Breast epithelium (tissue), 4 donors: ENCODE data around the gene FUT4. TPM values are rescaled to one million over a fixed set of nuclear protein-coding genes. Genes with fewer than 3 reads are reported as not detected.
"Not testable (repeated sequence)": the region's sequence is repeated elsewhere in the genome, so short reads cannot be mapped to it uniquely, and the experiment has no call there.

Source experiments
- DNase-seq, 2 donors: peaks; one replicate each; pipeline ENCODE4 v3.0.0-alpha.2; 2019; ENCODE audit warnings: low spot score in 2 of 2
- H3K27ac ChIP-seq, 2 donors: fragments of 200-600 bp; sonication (generic) in 1 of 2; one replicate each; pipeline ENCODE4 v1.5.1; 2016 to 2019; ENCODE audit warnings: mild to moderate bottlenecking in 1 of 2
- H3K27me3 ChIP-seq, 2 donors: fragments of 200-600 bp; sonication (generic) in 1 of 2; one replicate each; pipeline versions ENCODE4 v1.5.1 to v1.6.0; 2017 to 2019; ENCODE audit warnings: control low read depth in 1 of 2, mild to moderate bottlenecking in 1 of 2
- H3K36me3 ChIP-seq: fragments of 200-600 bp; one replicate; pipeline ENCODE4 v1.5.1; 2019
- H3K4me1 ChIP-seq, 2 donors: fragments of 200-600 bp; sonication (generic); one replicate each; pipeline ENCODE4 v1.5.1; 2016 to 2019; ENCODE audit warnings: control low read depth in 1 of 2
- H3K4me3 ChIP-seq, 3 donors: fragments of 200-600 bp; sonication (generic); 1 replicate in 2 of 3; 2 replicates in 1 of 3; pipeline ENCODE4 v1.5.1; 2016 to 2019; ENCODE audit warnings: mild to moderate bottlenecking in 3 of 3, moderate library complexity in 2 of 3
- H3K9me3 ChIP-seq, 2 donors: fragments of 200-600 bp; sonication (generic) in 1 of 2; one replicate each; pipeline ENCODE4 v1.5.1; 2016 to 2019; ENCODE audit warnings: control low read depth in 1 of 2
- POLR2A ChIP-seq: fragments of 450-650 bp; IDR thresholded peaks from one replicate; pipeline ENCODE4 v1.6.1; 2016; ENCODE audit warnings: antibody characterized with exemption, mild to moderate bottlenecking, moderate library complexity
- POLR2AphosphoS5 ChIP-seq, 3 donors: sonication (generic); formaldehyde crosslinking; IDR thresholded peaks; one replicate each; pipeline ENCODE4 v1.6.1; 2017; ENCODE audit warnings: antibody characterized with exemption in 3 of 3
- intact Hi-C: fragments of 100-400 bp; cut with DNase I; formaldehyde crosslinking; loops from one replicate; pipeline ENCODE4 v1.15.1; 2023; ENCODE audit warnings: low total_unique reads
- total RNA-seq, 3 donors: library from RNA; depleted of rRNA; stranded (reverse); fragments of >200 nt; gene quantifications; one replicate each; pipeline ENCODE4 v1.1.0, GENCODE V29; 2016
- TF ChIP-seq, protein P1 (sequence below), 3 donors: fragments of 450-650 bp; IDR thresholded peaks; one replicate each; pipeline ENCODE4 v1.5.1; 2016 to 2017; ENCODE audit warnings: antibody characterized with exemption in 3 of 3, mild to moderate bottlenecking in 3 of 3, moderate library complexity in 3 of 3

FUT4 gene
- total RNA-seq, 3 donors from 2014 or later = 3.9 to 9.4 (median 5.3) TPM

DNA sequence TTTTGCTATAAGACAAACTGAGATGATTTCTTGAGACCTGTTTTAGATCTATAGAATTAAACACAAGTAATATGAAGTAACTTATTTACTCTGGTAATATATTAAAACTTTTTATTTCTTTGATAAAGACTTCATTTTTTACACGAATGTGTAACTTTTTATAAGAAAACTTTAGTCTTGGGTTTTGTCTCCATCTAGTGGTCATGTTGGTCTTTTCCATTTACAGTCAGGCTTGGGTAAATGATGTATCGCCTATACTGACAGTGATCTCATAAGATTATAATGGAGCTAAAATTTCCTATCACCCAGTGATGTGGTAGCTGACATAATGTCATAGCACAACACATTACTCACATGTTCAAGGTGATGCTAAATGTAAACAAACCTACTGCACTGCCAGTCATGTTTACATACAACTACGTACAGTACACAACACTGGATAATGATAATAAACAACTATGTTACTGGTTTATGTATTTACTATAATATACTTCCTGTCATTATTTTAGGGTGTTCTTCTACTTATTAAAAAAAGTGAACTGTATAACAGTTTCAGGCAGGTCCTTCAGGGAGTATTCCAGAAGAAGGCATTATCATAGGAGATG lies 38.9 kb upstream of the FUT4 start:
- H3K4me1 ChIP-seq = no peaks in the 10 kb centered on the region
- no peaks in the 10 kb centered on the region for H3K9me3 ChIP-seq
- H3K27ac ChIP-seq = no peak overlapping the region
- no peak overlapping the region for H3K4me3 ChIP-seq
- H3K36me3 ChIP-seq = no peaks in the 10 kb centered on the region
- TF ChIP-seq POLR2AphosphoS5 (IDR thresholded peaks at IDR 0.05) = no peak
- TF ChIP-seq POLR2A = no peak
- TF ChIP-seq, protein P1, sequence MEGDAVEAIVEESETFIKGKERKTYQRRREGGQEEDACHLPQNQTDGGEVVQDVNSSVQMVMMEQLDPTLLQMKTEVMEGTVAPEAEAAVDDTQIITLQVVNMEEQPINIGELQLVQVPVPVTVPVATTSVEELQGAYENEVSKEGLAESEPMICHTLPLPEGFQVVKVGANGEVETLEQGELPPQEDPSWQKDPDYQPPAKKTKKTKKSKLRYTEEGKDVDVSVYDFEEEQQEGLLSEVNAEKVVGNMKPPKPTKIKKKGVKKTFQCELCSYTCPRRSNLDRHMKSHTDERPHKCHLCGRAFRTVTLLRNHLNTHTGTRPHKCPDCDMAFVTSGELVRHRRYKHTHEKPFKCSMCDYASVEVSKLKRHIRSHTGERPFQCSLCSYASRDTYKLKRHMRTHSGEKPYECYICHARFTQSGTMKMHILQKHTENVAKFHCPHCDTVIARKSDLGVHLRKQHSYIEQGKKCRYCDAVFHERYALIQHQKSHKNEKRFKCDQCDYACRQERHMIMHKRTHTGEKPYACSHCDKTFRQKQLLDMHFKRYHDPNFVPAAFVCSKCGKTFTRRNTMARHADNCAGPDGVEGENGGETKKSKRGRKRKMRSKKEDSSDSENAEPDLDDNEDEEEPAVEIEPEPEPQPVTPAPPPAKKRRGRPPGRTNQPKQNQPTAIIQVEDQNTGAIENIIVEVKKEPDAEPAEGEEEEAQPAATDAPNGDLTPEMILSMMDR (IDR thresholded peaks at IDR 0.05) = peak; percentile 47 to 55 (median 54)
- H3K27me3 ChIP-seq = no peaks in the 10 kb centered on the region
- no peak for DNase-seq
- intact Hi-C loops = no loop called here

DNA sequence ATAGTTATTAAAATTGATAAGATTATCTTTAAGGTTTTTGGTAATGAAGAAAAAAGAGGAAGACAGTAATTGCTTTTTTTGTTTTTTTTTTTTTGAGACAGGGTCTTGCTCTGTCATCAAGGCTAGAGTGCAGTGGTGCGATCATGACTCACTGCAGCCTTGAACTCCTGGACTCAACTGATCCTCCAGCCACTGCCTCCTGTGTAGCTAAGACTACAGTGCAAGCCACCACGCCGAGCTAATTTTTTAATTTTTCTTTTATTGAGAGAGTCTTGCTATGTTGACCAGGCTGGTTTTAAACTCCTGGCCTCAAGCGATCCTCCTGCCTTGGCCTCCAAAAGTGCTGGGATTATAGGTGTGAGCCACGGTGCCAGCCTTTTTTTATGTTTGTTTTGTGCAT lies 37.2 kb upstream of the FUT4 start:
- H3K27ac ChIP-seq, H3K4me3 ChIP-seq, H3K27me3 ChIP-seq, intact Hi-C loops, H3K36me3 ChIP-seq, H3K9me3 ChIP-seq, H3K4me1 ChIP-seq, DNase-seq: not testable (repeated sequence)

DNA sequence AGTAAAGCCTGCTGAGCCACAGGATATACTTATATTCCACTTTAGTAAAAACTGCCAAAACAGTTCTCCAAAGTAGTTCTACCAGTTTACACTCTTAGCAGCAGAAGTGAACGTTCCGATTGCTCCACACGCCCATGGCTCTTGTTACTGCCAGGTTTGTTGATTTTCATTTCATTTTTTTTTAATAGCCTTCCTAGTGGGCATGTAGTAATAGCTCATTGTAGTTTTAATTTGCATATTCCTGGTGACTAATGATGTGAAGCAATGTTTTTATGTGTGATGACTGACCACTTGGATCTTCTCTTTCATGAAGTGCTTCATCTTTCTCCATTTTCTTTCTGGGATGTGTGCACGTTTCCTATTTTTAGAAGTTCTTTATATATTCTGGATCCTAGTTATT lies 36.2 kb upstream of the FUT4 start:
- Histone ChIP-seq H3K4me1 (no peaks in the 10 kb centered on the region), H3K4me3 (no peak overlapping the region), H3K27me3 (no peaks in the 10 kb centered on the region), H3K9me3 (no peaks in the 10 kb centered on the region), H3K27ac (no peak overlapping the region), H3K36me3 (no peaks in the 10 kb centered on the region)
- intact Hi-C loops = no loop called here
- no peak for DNase-seq
- TF ChIP-seq, protein P1 (IDR thresholded peaks at IDR 0.05) = no peak
- TF ChIP-seq POLR2AphosphoS5 (IDR thresholded peaks at IDR 0.05) (no peak), POLR2A (no peak)

DNA sequence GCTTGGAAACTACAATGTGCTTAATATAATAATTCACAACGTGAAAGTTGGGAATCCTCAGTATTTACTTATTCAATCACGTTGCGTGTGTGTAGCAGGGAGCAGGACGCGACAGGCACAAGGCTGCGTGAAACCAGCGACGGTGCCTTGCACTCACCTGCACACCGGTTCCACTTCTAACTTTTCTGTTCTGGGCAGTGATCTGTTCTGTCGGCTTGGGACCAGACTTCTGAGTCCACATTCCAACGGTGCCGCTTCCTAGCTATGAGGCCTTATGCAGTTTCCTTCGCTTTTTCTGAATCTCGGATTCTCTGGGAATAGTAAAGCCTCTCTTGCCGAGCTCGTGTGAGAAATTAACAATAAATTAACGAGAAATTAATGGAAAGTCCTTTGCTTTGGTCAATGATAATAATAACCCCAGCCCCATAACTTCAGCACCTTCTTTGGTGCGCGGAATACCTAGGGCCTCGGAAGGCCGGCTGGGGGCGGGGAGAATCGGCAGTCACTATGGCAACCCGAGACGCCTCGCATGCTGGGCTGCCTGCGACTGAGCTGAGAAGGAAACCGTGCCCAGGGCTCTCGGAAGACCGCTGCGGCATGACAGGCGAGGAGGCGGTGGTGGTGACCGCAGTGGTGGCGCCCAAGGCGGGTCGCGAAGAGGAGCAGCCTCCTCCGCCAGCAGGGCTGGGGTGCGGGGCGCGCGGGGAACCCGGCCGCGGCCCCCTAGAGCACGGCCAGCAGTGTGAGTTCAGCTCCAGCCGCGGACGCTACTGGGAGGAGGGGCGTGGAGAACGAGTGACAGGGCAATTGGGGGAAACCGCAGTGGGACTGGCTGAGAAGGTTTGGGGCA lies 31.6 kb upstream of the FUT4 start, which contains the start of gene C11orf97:
TSS of gene C11orf97 (plus strand) at position 530 of the 850 bp plus-strand sequence. CDS start at position 598, 68 bp downstream.
- Histone ChIP-seq H3K36me3 (no peaks in the 10 kb centered on the region), H3K27me3 (no peaks in the 10 kb centered on the region), H3K9me3 (no peaks in the 10 kb centered on the region), H3K27ac (no peak within 1 kb of the TSS), H3K4me1 (no peaks in the 10 kb centered on the region), H3K4me3 (peak within 1 kb of the TSS; percentile 52 to 71 (median 60))
- no peak for DNase-seq
- intact Hi-C loops = no loop called here
- TF ChIP-seq, protein P1 (IDR thresholded peaks at IDR 0.05) = no peak
- no peak for TF ChIP-seq POLR2A
- no peak for TF ChIP-seq POLR2AphosphoS5 (IDR thresholded peaks at IDR 0.05)

DNA sequence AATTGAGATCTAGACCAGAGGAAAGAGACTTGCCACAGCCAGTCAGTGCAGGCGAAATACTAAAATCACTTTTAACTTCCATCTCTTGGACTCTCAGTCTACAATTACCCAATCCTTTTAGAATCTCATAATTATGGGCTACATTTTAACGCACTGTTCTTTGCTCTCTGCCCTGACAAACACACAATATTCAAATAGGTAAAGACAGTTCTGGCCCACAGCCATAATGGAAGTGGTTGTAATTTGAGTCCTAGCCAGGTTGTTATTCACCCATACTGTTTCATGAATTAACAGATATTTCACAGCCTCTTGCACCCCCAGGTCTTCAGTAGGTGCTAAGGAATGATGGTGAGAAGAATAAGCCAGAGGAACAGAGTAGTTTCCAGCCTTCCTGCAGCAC lies 30.6 kb upstream of the FUT4 start:
- Histone ChIP-seq H3K27me3 (no peaks in the 10 kb centered on the region), H3K4me3 (no peak overlapping the region), H3K36me3 (no peaks in the 10 kb centered on the region), H3K27ac (no peak overlapping the region), H3K4me1 (no peaks in the 10 kb centered on the region), H3K9me3 (no peaks in the 10 kb centered on the region)
- no peak for DNase-seq
- TF ChIP-seq POLR2AphosphoS5 (IDR thresholded peaks at IDR 0.05) = no peak
- no peak for TF ChIP-seq POLR2A
- intact Hi-C loops = no loop called here

DNA sequence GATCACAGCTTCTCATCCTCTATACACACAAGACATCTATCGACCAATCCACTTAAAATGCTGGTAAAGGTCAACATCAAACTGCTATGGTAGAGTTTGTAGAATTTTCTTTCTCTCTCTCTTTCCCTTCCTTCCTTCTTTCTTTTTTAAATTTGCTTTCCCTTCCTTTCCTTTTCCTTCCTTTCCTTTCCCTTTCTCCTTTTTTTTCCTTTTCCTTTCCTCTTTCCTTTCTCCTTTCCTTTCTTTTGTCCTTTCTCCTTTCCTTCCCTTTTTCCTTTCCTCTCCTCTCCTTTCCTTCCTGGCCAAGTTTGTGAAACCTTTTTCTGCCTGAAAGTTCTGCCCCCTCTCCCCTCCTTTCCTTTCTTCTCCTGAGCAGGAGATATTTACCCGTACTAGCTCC lies 28.3 kb upstream of the FUT4 start:
- Histone ChIP-seq H3K36me3 (no peaks in the 10 kb centered on the region), H3K27ac (no peak overlapping the region), H3K4me1 (peaks cover 0 to 3% of the 10 kb centered on the region in 2 donors), H3K9me3 (no peaks in the 10 kb centered on the region), H3K27me3 (no peaks in the 10 kb centered on the region), H3K4me3 (no peak overlapping the region)
- DNase-seq = no peak
- TF ChIP-seq, protein P1 (IDR thresholded peaks at IDR 0.05) = no peak
- no peak for TF ChIP-seq POLR2AphosphoS5 (IDR thresholded peaks at IDR 0.05)
- TF ChIP-seq POLR2A = no peak
- intact Hi-C loops = no loop called here
